Stomach (tissue), 4 donors: ENCODE data around the gene PLAAT5.

Source experiments
- EP300 ChIP-seq: sonication (generic); formaldehyde crosslinking; IDR thresholded peaks from one replicate; pipeline ENCODE4 v1.6.1; 2017; ENCODE audit warnings: antibody characterized with exemption
- POLR2A ChIP-seq, 4 donors: fragments of 450-650 bp; IDR thresholded peaks; one replicate each; pipeline ENCODE4 v1.6.1; 2016; ENCODE audit warnings: antibody characterized with exemption in 4 of 4, control low read depth in 2 of 4, mild to moderate bottlenecking in 1 of 4, moderate library complexity in 1 of 4
- TF ChIP-seq, protein P1 (sequence below), 7 experiments: fragments of 450-650 bp in 4 of 7; fragments of 200-600 bp in 3 of 7; sonication (generic) in 3 of 7; IDR thresholded peaks; one replicate each; pipeline ENCODE4 v1.5.1; 2016 to 2019; ENCODE audit warnings: antibody characterized with exemption in 7 of 7, control low read depth in 2 of 7, mild to moderate bottlenecking in 1 of 7

DNA sequence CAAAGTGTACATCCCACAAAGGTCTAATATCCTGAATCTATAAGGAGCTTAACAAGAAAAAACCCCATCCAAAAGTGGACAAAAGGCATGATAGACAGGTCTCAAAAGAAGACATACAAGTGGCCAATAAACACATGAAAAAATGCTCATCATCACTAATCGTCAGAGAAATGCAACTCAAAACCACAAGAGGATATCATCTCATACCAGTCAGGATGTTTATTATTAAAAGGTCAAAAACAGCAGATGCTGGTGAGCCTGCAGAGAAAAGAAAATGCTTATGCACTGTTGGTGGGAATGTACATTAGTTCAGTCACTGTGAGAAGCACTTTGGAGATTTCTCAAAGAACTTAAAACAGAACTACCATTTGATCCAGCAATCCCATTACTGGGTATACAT, 27.6 kb upstream of the PLAAT5 start:
- TF ChIP-seq POLR2A (IDR thresholded peaks at IDR 0.05) (no peak), EP300 (no peak)
- TF ChIP-seq, protein P1, sequence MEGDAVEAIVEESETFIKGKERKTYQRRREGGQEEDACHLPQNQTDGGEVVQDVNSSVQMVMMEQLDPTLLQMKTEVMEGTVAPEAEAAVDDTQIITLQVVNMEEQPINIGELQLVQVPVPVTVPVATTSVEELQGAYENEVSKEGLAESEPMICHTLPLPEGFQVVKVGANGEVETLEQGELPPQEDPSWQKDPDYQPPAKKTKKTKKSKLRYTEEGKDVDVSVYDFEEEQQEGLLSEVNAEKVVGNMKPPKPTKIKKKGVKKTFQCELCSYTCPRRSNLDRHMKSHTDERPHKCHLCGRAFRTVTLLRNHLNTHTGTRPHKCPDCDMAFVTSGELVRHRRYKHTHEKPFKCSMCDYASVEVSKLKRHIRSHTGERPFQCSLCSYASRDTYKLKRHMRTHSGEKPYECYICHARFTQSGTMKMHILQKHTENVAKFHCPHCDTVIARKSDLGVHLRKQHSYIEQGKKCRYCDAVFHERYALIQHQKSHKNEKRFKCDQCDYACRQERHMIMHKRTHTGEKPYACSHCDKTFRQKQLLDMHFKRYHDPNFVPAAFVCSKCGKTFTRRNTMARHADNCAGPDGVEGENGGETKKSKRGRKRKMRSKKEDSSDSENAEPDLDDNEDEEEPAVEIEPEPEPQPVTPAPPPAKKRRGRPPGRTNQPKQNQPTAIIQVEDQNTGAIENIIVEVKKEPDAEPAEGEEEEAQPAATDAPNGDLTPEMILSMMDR (IDR thresholded peaks at IDR 0.05), result no peak
